Activated CD8-positive, alpha-beta memory T cell treated with anti-CD3 and anti-CD28 coated beads, Interleukin-2, amount 50 U/mL, for 48 hours (primary cell): ENCODE results near the gene CTBP2.

Experiments
- DNase-seq: peaks from one replicate; pipeline ENCODE4 v3.0.0-alpha.2; 2020

Gene CTBP2

DNA sequence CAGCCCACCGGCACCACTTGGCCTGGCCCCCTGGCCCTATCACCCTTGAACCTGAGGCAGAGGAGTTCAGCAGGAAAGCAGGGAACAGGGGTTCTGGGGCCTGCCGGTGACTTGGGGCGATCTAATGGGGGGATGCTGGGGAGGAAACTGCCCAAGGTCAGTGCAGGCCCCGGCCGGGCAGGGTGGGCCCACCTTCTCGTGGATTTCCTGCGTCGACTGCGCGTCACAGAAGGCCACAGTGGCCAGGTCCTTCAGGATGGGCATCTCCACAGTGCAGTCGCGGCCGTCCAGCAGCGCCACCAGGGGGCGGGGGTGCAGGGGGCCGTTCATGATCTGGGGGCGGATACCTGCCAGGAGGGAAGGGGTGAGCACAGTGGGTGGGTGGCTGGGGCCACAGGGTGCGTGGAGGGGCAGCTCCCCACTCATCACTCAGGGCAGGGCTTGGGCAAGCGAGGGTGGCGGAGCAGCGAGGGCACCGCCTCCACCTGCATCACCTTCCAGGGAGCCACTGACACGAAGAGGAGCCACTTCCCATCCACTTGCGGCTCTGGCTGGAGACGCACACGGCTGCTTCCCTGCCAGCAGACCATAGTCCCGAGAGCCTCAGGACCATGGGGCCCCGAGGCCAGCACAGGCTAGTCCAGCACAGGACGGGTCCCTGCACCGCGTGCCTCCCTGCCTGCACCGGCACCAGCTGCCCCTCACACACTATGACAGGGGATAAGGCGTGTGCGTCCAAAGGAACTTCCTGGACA is 157.0 kb downstream of the CTBP2 start:
- DNase-seq = peak; percentile 33

DNA sequence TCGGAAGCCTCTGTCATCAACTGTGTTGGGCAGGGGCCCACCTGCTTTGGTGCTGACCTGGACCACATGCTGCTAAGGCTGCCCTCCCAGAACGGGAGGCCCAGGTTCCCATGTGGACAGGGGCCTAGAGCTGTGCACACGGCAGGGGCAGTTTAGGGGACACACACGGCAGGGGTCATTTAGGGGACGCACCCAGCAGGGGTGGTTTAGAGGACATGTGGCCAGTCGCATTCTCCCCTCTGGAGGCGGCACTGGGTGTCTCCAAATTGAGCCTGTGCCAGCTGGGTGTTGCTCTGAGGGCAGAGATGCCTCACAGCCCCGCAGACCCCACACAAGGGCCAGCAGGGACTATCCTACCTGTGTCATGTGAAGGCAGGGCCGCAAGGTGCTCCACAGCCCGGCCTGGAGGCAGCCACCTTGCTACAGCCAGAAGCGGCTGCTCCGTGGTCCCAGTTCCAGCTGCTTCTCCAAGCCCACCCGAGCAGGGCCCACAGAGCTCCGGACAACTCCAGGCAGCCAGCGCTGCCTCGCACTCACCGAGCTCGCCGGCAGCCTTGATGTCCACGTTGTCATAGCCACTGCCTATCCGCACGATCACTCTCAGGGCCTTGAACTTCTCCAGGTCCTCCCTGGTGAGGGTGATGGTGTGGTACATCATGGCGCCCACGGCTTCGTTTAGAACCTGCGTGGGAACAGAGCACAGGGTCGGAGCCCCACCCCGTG is 157.8 kb downstream of the CTBP2 start:
- peak; percentile 37 for DNase-seq

DNA sequence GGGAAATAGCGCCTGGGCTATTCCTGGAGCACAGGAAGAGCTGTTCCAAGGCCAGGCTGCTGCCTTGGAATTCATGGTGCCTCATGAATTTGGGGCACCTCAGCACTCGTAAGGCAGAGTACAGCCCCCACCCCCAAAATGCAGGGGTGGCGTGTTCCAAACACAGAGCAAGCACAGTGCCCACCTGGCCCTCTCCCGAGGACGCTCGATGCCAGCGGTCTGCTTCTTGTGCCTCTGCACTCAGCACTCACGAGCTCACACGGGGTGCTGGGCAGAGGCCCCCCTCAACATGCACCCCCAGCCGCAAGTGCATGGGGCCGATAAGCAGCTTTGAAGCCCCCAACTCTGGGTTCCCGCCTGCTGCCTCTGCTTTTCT is 158.3 kb downstream of the CTBP2 start:
- peak; percentile 29 for DNase-seq

DNA sequence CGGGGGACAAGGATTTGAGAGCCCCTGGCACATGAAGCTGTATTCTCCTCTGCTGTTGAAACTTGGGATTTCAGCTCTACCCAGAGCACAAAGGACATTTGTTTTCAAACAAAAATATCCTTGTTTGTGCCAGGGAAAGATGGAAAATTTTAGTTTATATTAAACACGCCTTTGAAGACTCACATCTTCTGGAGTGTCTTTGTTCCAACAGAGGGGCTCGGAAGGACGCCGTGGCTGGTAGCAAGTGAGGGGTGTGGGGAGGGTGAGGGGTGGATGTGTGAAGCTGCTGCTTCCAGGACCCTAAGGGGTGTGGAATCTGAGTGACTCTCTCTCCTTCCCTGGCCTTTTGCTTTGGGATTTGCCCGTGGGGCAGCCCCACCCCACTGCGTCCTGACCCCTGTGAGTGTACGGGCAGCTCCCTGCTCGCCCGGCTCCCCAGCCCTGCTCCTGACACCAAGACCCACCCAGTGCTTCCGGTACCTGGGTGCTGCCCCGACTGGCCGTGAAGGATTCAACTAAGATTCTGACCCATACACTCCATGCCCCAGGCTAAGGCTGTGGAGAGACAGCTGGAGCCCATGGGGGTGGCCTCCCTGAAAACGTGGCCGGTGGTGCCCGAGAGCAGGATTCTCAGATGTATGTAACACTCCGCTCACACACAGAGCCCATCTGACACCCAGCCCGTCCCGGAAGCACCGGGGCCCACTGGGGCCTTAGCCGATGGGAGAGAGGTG is 158.9 kb downstream of the CTBP2 start:
- peak; percentile 32 for DNase-seq

DNA sequence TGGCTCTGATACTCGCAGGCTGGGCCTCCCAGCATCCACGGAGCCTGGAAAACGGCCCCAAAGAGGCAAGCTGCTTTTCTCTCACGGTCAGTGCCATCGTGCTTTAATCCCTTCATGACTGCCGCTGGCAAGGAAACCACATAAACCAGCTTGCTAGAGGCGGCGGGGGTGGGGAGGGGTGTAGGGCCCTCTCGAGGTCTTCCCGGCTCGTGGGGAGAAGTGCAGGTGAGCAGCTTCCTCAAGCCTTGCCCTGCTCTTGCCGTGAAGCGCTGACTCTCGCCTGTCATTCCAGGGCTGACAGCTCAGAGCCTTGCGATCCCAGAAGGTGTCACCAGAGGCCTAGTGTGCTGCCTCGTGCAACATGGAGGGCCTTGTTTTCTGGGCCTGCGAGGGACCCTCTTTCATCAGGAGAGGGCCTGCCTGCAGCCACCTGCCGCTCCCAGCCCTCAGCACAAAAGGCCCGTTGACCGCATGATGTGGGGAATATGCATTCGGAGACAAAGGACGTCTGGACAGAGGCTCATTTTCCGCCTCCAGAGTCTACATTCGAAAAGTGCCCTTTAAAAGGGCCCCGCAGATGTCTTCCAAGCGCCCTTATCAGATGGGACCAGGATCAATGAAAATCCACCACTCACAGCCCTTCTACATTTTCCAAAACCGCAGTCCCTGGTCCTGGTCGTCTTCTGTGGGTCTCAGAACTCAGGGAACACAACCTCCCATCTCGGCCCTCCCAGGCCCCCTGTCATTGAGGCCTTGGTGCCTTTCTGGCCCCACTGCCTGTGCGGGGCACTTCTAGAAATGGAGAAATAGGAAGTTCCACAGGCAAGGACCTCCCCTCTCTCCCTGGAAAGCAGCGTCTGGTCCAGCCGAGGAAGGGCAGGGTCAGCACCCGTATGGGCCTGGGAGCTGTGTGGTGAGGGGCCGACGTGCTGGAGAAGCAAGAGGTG is 159.7 kb downstream of the CTBP2 start:
- peak; percentile 53 for DNase-seq

DNA sequence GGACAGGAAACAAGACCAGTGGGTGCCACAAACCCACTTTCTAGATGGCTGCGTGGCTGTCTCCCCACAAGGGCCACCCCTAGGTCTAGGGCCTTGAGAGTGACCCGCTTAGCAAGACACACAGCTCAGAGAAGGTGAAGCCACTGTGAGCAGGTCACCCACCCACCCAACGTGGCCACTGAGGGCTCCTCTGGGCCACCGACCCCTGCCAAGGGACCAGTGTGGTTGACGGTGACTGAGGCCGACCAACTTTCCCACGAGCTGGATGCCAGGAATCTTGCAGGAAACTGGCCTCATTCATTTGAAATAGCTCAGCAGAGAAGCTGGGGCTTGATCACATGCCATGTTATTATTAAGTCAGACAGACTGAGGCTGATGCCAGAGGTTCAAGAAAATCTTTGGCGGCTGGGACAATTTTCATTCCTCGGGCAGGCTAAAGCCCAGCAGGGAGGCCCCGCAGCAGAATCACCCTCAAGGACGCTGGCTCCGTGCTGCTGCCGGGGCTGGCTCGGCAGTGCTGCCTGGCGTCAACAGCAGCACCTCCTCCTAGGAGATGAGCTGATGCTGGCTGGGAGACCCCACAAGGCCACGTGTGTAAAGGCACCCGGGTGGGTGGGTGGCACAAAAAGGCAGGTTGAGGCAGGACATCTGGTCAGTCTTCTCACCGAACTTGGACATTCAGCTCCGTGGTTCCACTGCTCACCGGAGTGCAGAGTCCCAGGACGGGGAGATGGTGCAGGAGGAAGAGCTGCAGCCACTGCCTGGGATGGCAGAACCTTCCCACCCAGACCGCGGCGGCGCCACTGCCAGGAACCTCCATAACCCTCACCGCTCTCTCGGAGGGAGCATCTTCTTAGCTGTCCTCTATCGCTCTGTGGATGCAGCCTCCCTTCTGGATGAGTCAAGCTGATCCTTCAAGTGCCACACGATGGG is 160.7 kb downstream of the CTBP2 start:
- peak; percentile 46 for DNase-seq

DNA sequence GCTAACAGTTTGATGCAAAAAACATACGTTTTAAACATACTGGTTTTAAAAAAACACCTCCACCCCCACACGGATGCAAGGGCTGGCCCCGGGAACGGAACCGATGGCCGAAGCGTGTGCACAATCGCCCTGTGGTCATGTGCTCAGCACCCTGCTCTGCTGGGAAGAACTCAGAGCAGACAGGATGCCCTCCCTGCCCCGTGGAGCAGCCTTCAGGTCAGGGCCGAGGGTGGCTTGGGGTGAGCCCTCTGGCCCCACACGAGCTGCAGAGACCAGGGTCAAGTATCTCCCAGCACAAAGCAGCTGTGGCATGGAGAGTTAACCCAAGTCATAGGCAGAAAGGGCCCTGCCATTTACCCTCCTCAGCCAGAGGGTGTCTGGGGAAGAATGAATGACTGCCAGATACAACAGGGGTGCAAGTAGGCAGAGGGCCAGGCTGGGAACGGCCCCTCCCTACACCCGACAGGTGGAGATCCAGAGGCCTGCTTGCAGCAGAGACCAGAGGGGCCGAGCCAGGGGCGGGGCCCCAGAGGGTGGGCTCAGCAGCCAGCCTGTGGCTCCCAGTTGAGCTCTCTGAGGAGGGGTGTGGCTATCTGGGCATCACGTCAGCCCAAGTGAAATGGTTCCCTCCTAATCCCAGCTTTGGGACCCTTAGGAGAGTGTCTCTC is 161.6 kb downstream of the CTBP2 start:
- peak; percentile 48 for DNase-seq

DNA sequence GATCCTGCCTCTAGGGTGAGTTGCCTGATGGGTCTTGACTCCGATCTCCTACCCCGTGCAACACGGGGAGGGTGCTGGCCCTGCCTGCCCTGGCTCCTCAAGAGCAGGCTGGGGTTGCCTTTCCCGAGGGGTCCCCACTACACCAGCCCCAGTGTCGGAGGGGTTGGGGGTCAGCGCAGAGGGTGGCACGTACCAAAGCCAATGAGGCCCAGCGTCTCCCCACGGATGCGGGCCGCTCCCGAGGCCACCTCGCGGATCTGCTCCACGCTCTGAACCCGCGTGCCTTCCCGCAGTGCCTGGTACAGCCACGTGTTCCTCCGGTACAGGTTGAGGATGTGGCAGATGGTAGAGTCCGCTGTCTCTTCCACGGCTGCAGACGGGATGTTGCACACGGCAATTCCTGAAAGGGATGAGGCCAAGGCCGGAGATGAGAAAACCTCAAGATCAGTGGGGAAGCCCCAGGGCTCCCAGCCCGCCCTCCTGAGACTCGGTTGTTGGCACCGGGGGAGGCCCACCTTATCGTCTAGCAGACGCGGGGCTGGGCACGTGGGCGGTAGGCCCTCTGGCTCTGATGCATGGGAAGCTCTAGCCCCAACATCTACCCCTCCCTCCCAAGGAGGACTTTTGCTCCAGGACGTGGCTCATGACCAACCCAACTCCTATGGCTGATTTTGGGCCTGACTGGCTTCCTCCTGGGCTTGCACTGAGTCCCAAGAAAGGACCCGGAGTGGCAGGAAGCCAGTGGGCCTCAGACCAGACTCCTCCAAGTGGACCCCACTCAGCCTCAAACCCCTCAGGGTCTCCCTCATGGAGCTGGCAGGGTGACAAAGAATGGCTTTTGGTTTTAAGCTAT is 162.4 kb downstream of the CTBP2 start:
- DNase-seq = peak; percentile 49

DNA sequence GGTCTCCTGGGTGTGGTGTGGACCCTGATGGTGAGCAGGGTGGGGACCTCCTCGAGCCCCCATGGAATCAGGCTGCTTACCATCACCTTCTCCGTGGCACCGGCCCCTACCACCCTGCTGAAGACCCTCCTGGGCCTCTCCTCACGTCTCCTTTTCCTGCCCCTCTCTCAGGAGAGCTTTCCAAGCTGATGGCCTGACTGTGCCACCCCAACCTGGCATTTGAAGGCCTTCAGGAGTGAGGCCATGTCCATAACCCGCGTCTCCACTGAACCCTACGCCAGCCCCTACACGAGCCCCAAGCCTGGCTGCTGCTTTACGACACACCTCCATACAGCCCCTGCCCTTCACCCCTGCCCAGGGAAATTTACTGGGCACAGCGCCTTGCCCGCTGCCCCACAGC is 163.1 kb downstream of the CTBP2 start:
- DNase-seq = peak; percentile 41

DNA sequence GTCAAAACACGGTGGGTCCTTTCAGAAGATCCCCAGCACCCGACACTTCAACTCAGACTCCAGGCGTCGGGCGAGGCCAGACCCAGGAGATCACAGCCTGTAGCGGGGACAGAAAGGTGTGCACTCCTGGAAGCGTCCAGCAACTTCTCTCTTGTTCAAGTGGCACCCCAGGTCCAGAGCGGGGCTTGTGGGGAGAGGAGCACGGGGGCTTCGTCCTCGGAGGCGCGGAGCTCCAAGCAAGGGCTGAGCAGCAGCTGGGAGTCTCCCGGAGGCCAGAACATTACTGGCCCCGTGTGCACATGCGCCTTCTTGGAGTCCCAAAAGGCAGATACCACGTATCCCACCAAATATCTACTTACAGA is 163.5 kb downstream of the CTBP2 start:
- DNase-seq = peak; percentile 50

DNA sequence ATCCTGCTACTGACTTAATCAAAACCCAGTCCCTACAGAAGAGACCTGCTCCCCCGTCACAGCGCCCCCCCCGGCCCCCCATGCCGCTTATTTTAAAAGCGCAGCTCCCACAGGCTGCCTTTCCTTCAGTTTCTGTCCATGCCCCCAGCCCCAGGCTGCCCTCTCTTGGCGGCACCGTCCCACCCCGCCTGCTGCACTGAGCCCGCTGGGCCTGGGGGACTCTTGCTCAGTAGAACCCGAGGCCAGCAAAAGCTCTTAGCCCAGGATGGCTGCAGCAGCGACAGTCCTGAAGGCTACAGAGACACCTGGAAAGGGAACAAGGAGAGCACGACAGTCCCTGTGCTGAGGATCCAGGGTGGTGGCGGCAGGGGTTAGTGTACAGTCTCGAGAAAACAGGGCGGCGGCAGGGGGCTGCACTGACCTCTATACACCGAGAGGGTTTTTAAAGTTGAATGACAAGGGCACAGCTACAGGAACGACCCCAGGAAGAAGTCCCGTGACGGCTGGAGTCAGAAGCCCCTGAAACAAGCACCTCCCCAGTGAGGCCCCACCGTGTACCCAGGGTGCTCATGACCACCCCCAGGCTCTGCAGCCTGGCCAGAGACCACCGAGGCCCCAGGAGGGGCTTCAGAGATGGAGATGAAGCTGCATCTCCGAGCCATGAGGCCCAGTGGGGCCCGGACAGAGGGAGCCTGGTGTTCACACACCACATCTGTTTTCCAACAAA is 164.1 kb downstream of the CTBP2 start:
- DNase-seq = no peak

DNA sequence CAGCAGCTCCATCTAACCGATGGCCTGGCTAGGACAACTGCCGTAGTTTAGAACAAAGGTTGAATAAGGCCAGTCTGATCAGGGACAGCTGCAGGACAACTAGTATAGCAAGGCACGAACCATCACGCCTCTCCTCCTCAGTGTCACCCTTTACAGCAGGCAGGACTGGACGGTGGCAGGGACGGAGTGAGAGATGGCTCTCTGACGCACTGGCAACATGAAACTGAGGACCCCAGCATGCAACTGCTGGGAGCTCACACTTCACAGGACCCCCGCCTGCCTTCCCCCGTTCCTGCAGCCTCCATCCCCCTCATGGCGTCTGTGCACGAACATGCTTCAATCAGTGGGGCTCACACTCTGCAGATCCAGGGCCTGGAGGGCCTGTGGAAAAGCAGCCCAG is 164.8 kb downstream of the CTBP2 start:
- no peak for DNase-seq

DNA sequence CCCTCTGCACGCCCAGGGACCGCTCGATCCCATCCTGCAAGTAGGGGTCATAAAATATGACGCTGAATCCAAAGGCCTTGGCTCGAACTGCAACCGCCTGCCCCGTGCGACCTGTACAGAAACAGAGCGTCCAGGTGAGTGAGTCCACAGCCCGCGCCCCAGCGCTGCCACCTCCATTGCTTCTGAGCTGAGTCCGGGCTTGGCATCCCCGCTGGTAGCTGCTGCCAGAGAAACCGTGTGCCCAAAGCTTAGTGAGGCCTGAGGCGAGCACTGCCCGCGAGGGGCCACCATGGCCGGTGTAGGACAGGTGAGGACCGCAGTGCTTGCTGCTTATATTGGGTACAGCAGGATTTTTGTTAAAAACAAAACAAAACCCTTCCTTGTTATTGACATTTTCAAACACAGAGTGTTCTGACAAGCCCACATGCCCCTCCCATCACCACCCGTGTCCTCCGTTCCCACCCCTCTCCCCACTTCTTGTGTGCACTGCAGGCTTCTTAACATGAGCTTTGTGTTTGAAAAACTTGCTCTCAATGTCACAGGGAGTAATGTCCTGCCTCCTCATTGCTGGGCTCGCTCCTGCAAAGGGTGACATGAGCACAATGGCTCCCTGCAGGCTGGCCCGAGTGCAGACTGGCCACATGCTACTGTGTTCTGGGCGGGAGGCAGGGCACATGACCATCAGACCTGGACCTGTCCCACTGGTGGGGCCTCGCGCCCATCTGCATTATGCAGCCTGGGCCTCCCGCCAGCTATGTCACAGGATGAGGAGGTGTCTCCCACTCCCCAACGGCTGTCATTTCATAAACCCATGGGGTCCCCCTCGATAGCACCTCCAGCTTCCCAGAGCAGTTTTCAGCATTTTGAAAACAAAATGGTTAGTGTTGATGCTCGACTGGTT is 165.5 kb downstream of the CTBP2 start:
- peak; percentile 47 for DNase-seq

DNA sequence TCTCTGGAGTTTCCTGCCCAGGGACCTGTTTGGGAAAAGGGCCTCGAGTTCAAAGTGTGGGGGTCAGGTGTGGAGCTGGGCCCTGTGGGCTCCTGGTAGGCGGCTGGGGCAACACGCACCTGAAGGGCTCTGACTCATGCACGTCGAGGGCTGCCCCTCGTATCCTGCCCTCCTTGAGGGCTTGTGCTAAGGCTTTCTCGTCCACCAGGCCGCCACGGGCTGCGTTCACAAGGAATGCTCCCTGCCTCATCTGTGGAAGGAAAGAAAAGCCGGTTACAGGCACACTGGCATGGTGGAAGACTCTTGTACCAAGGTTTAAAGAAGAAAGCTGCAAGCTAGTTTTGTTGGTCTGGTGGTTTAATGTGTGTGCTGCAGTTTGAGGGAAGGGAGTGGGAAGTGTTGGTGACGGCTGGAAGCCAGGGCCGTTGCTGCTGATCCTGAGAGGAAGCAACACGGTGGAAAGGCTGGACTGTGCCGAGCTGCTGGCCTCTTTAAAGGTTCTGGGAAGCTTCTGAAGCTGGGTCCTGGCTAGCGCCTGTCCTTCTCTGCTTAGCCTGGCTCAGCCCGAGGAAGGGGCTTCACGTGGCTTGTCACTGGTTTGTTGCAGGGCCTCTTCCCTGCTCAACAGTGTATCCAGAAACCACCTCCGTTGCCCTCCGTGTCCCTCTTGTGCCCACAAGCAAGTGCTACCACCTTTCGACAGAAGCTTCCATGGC is 166.5 kb downstream of the CTBP2 start:
- peak; percentile 40 for DNase-seq

DNA sequence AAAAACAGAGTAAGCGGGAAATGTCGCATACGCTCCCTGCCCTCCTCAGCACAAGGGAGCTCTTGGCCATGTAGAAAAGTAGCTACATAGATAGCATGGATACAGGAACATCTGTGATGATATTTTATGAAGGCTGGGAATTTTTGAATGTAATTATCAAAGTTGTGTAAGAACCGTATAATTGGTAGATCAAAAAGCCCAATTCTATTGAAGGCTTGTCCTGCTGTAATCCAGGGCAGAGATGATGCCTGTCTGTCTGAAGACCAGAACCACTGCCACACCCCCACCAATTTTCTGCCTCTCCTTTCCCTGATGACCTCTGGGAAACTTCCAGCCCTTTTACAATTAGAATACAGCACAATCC is 167.0 kb downstream of the CTBP2 start:
- DNase-seq = no peak

DNA sequence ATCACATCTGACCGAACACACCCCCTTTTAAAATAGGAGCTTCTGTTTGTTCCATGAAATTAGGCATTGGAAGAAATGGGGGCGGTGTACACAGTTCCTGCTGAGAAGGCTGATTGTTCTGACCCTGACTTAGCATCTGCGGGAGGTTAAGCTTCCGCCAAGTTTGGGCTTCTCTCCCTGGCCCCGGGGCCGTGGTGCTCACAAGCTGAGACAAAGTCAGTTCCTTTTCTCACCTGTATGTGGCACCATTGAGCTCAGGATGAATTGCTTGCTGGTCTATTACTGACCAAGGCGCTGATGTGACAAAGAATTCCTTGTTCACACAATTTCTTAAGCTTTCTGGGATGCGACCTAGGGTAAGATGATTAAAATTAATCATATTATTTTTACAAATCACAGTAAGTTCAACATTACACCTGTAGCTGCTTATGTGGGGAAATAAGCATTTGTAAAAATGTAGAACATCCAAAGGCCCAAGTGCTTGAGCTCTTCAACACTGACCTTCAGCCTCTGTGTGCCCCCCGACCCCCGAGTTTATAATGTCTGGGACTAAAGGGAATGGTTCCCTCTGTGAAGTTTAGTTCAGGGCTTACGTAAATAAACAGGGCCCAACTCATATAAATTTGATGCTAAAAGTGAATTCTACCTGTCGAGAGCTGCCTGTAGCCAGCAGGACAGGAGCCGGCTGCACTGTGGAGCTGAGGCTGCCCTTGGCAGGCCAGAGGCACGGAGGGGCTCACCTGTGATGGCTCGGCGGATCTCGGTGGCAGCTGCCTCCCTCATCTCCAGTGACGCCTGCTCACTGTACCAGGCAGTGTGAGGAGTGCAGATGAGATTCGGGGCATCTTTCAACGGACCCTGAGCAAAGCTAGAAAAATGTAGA is 167.7 kb downstream of the CTBP2 start:
- DNase-seq = no peak

DNA sequence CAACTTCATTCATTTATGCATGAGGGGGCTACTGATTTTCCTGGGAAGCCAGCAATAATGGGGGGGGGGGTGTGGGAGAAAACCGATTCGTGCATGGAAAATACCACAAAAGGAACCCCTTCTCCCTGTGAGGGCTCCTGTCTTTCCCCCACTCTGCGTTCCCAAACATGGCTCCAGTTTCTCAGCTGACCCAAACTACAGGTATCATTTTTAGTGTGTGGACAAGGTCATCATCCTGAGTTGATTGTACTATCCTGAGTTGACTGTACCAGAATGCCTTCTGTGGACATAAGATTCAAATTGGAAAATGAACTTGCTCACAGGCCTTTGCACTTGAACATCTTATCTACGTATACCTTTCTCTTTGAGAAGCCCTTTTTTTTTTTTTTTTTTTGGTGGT is 168.5 kb downstream of the CTBP2 start:
- no peak for DNase-seq
